ENCODE data around the gene PLXDC2.

PLXDC2 gene

GRCh38 chr10:20303453-20304152, 487.4 kb downstream of the PLXDC2 start:
- no peak overlapping the region for H3K27ac Mint-ChIP-seq
- TF ChIP-seq CTCF (IDR thresholded peaks at IDR 0.05) = no peak
- no peaks in the 10 kb centered on the region for H3K4me1 Mint-ChIP-seq
- H3K9me3 Mint-ChIP-seq = peaks cover 36% of the 10 kb centered on the region
- no peaks in the 10 kb centered on the region for H3K36me3 Mint-ChIP-seq (ENCODE audit: low read depth)
- DNase-seq = no peak
- peaks cover 4% of the 10 kb centered on the region for H3K27me3 Mint-ChIP-seq (ENCODE audit: low read depth, poor library complexity)
- no peak overlapping the region for H3K4me3 Mint-ChIP-seq

GRCh38 chr10:20313665-20314064, 497.4 kb downstream of the PLXDC2 start:
- no peaks in the 10 kb centered on the region for H3K27me3 Mint-ChIP-seq (ENCODE audit: low read depth, poor library complexity)
- H3K27ac Mint-ChIP-seq = no peak overlapping the region
- no peaks in the 10 kb centered on the region for H3K4me1 Mint-ChIP-seq
- no peak overlapping the region for H3K4me3 Mint-ChIP-seq
- no peaks in the 10 kb centered on the region for H3K36me3 Mint-ChIP-seq (ENCODE audit: low read depth)
- no peak for DNase-seq
- peaks cover 28% of the 10 kb centered on the region for H3K9me3 Mint-ChIP-seq
- TF ChIP-seq CTCF (IDR thresholded peaks at IDR 0.05) = no peak

- no peak for DNase-seq
- Mint-ChIP-seq H3K4me3 (no peak overlapping the region), H3K9me3 (peaks cover 26% of the 10 kb centered on the region), H3K36me3 (ENCODE audit: low read depth) (no peaks in the 10 kb centered on the region), H3K27ac (no peak overlapping the region), H3K4me1 (no peaks in the 10 kb centered on the region), H3K27me3 (ENCODE audit: low read depth, poor library complexity) (no peaks in the 10 kb centered on the region)
- TF ChIP-seq CTCF (IDR thresholded peaks at IDR 0.05) = no peak
Measured at GRCh38 chr10:20314431-20314830, 498.2 kb downstream of the PLXDC2 start.

- Mint-ChIP-seq H3K27ac (no peak overlapping the region), H3K9me3 (peaks cover 3% of the 10 kb centered on the region), H3K4me3 (no peak overlapping the region), H3K36me3 (ENCODE audit: low read depth) (no peaks in the 10 kb centered on the region), H3K4me1 (no peaks in the 10 kb centered on the region), H3K27me3 (ENCODE audit: low read depth, poor library complexity) (peaks cover 3% of the 10 kb centered on the region)
- TF ChIP-seq CTCF (IDR thresholded peaks at IDR 0.05) = no peak
- DNase-seq = no peak
Measured at GRCh38 chr10:20327954-20328353, 511.7 kb downstream of the PLXDC2 start.

- no peak for TF ChIP-seq CTCF (IDR thresholded peaks at IDR 0.05)
- no peak overlapping the region for H3K27ac Mint-ChIP-seq
- no peak overlapping the region for H3K4me3 Mint-ChIP-seq
- peaks cover 3% of the 10 kb centered on the region for H3K27me3 Mint-ChIP-seq (ENCODE audit: low read depth, poor library complexity)
- no peaks in the 10 kb centered on the region for H3K36me3 Mint-ChIP-seq (ENCODE audit: low read depth)
- no peak for DNase-seq
- peaks cover 7% of the 10 kb centered on the region for H3K9me3 Mint-ChIP-seq
- H3K4me1 Mint-ChIP-seq = no peaks in the 10 kb centered on the region
Measured at GRCh38 chr10:20330246-20330645, 514.0 kb downstream of the PLXDC2 start.

GRCh38 chr10:20334559-20334958, 518.3 kb downstream of the PLXDC2 start:
- DNase-seq = no peak
- Mint-ChIP-seq H3K4me1 (no peaks in the 10 kb centered on the region), H3K9me3 (peaks cover 34% of the 10 kb centered on the region), H3K4me3 (no peak overlapping the region), H3K27ac (no peak overlapping the region), H3K36me3 (ENCODE audit: low read depth) (peaks cover 7% of the 10 kb centered on the region), H3K27me3 (ENCODE audit: low read depth, poor library complexity) (peaks cover 3% of the 10 kb centered on the region)
- no peak for TF ChIP-seq CTCF (IDR thresholded peaks at IDR 0.05)
